Ramos (cell line): ENCODE data around the gene ASB1.

Experiments
- in situ Hi-C: fragments of 300-500 bp; cut with MboI; formaldehyde crosslinking; loops from one replicate; pipeline ENCODE4 v1.14.3; 2022; ENCODE audit warnings: low sequenced_read_pairs; ENCODE audit not compliant: unreplicated experiment

Gene ASB1

DNA sequence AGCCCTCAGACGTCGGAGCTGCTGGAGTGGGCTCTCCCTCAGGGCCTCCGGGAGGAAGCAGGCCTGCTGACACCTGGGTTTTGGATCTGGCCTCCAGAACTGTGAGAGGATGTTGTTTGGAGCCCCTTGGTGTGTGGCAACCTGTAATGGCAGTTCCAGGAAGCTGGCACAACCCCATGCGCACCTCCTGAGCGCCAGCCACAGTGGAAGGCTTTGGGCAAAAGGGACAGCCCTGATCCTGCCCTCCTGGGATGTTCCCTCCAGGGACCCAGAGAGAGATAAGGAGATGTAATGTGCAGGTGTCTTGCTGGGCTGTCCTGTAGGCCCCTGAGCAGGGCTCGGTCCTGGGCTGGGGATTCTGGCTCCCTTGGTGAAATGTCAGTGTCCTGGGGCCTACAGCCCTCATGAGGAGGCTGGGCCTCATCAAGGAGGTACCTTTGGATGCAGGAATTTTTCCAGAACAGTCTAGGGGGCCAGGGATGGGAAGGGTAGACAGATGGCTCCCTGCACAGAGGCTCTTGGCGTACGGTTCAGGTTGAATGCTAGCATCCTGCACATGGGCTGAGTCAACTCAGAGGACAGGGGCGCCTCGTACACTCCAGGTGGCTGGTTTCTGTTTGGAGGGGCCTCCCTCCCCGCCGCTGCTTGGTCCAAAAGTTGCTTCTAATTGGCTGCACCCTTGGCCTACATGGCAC is 61.1 kb downstream of the ASB1 start:
- in situ Hi-C loops, result no loop called here

- in situ Hi-C loops, result no loop called here
Measured at GRCh38 chr2:238488347-238488826, 61.7 kb downstream of the ASB1 start.

- in situ Hi-C loops, result no loop called here
Measured at GRCh38 chr2:238489431-238489830, 62.7 kb downstream of the ASB1 start.

- in situ Hi-C loops, result no loop called here
Measured at GRCh38 chr2:238489896-238490295, 63.2 kb downstream of the ASB1 start.

DNA sequence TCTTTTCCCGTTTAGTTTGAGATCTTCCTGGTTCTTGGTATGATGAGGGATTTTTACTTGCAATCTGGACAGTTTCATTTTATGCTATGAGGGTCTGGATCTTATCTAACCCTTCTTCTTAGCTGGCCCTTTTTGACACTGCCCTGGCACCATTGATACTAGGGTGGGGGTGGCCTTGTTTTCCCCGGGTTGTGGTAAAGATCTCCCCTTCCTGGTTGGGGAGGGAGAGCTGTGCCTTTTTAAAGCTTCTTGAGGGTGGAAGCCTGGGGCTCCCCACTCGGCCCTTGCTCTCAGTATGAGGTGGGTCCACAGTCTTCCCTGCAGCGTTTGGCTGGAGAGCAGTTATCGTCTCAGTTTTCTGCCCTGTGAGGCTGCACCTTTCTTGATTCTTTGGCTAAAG is 66.1 kb downstream of the ASB1 start:
- in situ Hi-C loops, result no loop called here

DNA sequence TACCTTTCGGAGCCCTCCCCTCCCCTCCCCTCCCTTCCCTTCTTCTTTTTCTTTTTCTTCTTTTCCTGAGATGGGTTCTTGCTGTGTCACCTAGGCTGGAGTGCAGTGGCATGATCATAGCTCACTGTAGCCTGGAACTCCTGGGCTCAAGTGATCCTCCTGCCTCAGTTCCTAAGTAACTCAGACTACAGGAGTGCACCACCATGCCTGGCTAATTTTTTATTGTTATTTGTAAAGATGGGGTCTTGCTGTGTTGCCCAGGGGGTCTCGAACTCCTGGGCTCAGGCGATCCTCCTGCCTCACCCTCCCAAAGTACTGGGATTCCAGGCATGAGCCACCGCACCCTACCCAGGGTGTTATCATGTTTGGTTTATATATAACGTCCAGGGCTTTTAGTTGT is 66.7 kb downstream of the ASB1 start:
- in situ Hi-C loops, result no loop called here

DNA sequence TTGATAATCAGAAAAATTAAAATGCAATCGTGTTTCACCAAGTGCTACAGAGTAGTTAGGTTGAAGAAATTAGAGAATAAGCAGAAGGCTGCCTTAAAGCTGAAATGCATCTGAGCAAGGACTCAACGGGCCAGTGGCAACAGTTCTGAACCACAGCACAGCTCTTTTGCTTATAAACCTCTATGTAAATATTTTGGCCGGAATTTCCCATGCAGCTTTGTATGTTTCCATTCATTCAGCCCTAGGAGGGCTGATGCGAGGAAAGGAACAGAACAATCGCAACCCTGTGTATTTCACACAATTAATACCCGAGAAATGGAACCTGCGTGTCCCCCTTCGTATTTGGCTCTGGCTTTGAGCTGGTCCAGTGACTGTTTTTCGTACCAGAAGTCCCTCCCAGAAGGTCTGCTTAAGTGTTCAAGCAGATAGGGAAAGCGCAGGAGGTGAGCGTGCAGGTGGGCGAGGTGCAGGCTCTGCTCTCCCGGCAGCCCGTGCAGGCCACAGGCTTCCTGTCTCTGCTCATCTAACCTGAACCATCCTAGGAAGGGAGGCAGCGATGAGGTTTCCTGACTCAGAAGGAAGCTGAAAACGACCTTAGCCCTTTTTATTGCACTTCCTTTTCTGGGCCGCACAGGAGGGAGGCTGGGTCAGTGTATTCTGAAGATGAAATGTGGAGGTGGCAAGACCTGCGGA is 67.3 kb downstream of the ASB1 start:
- in situ Hi-C loops, result no loop called here

- in situ Hi-C loops, result no loop called here
Measured at GRCh38 chr2:238494573-238494961, 67.8 kb downstream of the ASB1 start.

DNA sequence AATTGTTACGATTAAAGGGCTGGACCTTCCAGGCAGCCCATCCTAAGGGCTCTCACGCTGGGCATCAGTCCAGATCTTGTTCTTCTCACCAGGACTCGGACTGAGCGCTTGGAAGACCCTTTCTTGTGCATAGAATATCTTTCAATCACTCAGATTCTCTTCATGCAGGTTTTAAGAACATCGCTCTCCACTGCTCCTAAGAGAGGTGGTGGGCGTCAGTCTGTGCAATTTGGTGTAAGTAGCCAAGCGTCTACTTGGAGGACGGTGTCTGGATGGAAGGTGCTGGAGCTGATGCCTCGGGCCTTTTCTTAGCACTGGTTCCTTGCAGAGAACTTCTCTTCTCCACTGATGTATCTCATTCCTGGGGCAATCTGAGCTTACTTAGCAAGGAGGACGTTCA is 68.7 kb downstream of the ASB1 start:
- in situ Hi-C loops, result no loop called here

GRCh38 chr2:238496756-238497609 is 70.3 kb downstream of the ASB1 start:
- in situ Hi-C loops, result no loop called here

DNA sequence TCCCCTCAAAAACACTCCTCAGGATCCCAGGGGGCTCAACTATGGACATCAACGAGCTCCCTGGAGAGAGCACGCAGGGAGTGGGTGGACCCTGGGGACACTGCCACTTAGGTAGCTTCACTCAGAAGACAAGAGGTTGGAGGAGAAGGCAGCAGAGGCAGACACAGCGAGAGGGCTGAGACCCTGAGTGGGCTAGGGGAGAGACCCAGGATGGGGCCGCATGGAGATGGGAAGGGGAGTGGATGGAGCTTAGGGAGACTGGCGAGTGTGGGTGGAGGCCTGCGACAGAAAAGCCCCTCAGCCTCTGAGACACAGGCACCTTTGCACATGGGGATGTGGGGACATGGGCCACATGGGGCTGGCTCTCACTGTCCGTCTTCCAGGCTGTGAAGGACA is 70.9 kb downstream of the ASB1 start:
- in situ Hi-C loops, result no loop called here

- in situ Hi-C loops, result no loop called here
Measured at GRCh38 chr2:238498188-238498587, 71.5 kb downstream of the ASB1 start.

DNA sequence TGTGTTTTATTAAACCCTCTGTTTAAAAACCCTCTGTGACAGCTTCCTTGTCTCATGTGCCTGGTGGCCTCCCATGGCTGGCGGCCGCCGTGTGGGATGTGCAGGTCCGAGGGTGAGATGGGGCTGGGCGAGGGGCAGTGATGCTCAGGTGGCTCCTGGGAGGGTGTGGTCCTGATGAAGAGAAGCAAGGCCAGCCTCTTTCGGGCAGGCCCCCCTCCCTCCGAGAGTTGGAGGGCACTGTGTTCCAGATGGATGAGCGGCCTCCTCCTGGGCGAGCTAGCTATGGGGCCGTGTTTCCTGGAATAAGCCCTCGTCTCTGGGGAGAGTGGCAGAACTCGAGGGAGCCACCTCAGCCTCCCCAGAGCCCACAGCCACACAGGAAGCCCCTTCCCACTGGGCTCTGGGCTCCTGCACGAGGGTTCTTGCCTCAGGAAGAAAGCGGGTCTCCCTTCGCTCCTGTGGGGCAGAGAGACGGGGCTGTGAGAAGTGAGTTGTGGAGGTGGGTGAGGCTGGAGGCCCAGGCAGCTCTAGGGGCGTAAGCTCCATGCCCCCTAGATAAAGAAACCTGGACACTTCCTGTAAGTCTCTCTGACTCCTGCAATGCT is 72.1 kb downstream of the ASB1 start:
- in situ Hi-C loops, result no loop called here

GRCh38 chr2:238499731-238500580 is 73.2 kb downstream of the ASB1 start:
- in situ Hi-C loops, result no loop called here

GRCh38 chr2:238501311-238501710 is 74.6 kb downstream of the ASB1 start:
- in situ Hi-C loops, result no loop called here
